ENCODE measurements around the gene PPIE.
"Not testable (repeated sequence)": the region's sequence is repeated elsewhere in the genome, so short reads cannot be mapped to it uniquely, and the experiment has no call there.

PPIE gene

GRCh38 chr1:39779821-39780220 lies 41.1 kb downstream of the PPIE start:
- no peak overlapping the region for H3K27ac ChIP-seq
- no peak for TF ChIP-seq CTCF (conservative IDR thresholded peaks at IDR 0.05)

- no peak overlapping the region for H3K27ac ChIP-seq
- no peak for TF ChIP-seq CTCF (conservative IDR thresholded peaks at IDR 0.05)
These were observed 42.6 kb downstream of the PPIE start for GRCh38 chr1:39781349-39781715.

- TF ChIP-seq CTCF (conservative IDR thresholded peaks at IDR 0.05), result no peak
- no peak overlapping the region for H3K27ac ChIP-seq
These were observed 43.4 kb downstream of the PPIE start for GRCh38 chr1:39782103-39782502.

GRCh38 chr1:39782685-39783084 lies 44.0 kb downstream of the PPIE start:
- not testable (repeated sequence) for H3K27ac ChIP-seq

GRCh38 chr1:39786303-39787107 lies 47.8 kb downstream of the PPIE start:
- H3K27ac ChIP-seq, result not testable (repeated sequence)

- not testable (repeated sequence) for H3K27ac ChIP-seq
These were observed 48.4 kb downstream of the PPIE start for GRCh38 chr1:39787108-39787375.

- H3K27ac ChIP-seq, result no peak overlapping the region
- TF ChIP-seq CTCF (conservative IDR thresholded peaks at IDR 0.05), result no peak
These were observed 48.8 kb downstream of the PPIE start for GRCh38 chr1:39787468-39787867.

GRCh38 chr1:39787964-39788363 lies 49.3 kb downstream of the PPIE start:
- H3K27ac ChIP-seq, result peak overlapping the region; percentile 77; the same call in 1 of the 2 replicates

- no peak for TF ChIP-seq CTCF (conservative IDR thresholded peaks at IDR 0.05)
- H3K27ac ChIP-seq, result peak overlapping the region; percentile 77
These were observed 49.7 kb downstream of the PPIE start for GRCh38 chr1:39788426-39788757.

GRCh38 chr1:39788758-39789570 lies 50.3 kb downstream of the PPIE start, which contains the start of gene BMP8B:
TSS of gene BMP8B (minus strand) at chr1:39788865. CDS start at chr1:39788485, 380 bp downstream.
- H3K27ac ChIP-seq, result peak within 1 kb of the TSS; percentile 77
- TF ChIP-seq CTCF (conservative IDR thresholded peaks at IDR 0.05), result no peak

Measured in VCaP (cell line).